GM10248 (cell line): ENCODE measurements around the gene WNT2.

Experiments
- CTCF ChIA-PET: fragments of 300-600 bp; sonication (Branson Sonifier 250); formaldehyde crosslinking; extraction: SDS; loops from one replicate; lab custom pipeline; 2021; ENCODE audit warnings: antibody characterized with exemption; lab: Yijun Ruan, JAX
- POLR2A ChIA-PET: fragments of 350-650 bp; sonication (Branson Sonifier 250); formaldehyde crosslinking; extraction: SDS; loops from one replicate; lab custom pipeline; 2020; ENCODE audit warnings: antibody characterized with exemption; lab: Yijun Ruan, JAX
- DNase-seq: peaks from one replicate; pipeline ENCODE4 v3.0.0; 2012; ENCODE audit errors: extremely low spot score
- TF ChIP-seq, protein P1 (sequence below): IDR thresholded peaks from 2 replicates; pipeline ENCODE4 v1.5.1; 2012; ENCODE audit warnings: mild to moderate bottlenecking, low read depth; ENCODE audit errors: extremely low read depth, missing control alignments, control extremely low read depth

Gene WNT2

DNA sequence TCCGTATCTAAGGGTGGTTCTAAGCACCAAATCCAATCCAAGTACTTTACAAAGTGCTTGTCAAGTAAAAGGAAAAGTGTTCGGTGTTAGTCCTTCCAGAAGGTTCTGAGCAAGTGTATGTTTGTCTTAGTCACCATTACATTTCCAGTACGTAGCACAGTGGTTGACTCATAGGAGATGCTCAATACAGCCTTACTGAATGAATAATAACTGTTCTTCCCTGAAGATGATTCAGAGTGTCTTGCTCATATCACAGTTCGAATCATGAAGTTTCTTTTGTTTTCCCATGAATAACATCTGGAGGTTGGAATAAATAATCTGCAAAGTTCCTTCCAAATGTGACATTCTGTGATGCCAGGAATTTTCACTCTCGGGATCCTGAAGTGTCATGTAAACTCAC is 53.4 kb downstream of the WNT2 start:
- POLR2A ChIA-PET: no interaction called here
- TF ChIP-seq, protein P1, sequence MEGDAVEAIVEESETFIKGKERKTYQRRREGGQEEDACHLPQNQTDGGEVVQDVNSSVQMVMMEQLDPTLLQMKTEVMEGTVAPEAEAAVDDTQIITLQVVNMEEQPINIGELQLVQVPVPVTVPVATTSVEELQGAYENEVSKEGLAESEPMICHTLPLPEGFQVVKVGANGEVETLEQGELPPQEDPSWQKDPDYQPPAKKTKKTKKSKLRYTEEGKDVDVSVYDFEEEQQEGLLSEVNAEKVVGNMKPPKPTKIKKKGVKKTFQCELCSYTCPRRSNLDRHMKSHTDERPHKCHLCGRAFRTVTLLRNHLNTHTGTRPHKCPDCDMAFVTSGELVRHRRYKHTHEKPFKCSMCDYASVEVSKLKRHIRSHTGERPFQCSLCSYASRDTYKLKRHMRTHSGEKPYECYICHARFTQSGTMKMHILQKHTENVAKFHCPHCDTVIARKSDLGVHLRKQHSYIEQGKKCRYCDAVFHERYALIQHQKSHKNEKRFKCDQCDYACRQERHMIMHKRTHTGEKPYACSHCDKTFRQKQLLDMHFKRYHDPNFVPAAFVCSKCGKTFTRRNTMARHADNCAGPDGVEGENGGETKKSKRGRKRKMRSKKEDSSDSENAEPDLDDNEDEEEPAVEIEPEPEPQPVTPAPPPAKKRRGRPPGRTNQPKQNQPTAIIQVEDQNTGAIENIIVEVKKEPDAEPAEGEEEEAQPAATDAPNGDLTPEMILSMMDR: no peak
- DNase-seq: no peak
- CTCF ChIA-PET: no interaction called here

DNA sequence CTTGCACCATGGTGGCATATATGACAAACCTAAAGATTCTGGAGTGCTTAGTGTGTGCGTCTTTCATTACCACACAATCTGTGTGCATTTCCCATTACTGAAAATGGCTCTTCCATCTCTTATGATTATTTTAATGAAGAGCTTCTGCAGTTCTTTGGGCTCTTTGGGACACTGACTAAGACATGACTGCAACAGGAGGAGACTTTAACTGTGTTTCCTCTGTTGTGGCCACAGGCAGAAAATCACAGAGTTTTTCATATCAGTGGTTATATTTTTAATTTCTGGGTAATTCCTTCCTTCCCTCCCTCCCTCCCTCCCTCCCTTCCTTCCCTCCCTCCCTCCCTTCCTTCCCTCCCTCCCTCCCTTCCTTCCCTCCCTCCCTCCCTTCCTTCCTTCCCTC is 58.1 kb downstream of the WNT2 start:
- TF ChIP-seq, protein P1: no peak
- POLR2A ChIA-PET: no interaction called here
- CTCF ChIA-PET: interaction anchor here (1.7 kb wide), 1 partner anchor 52 kb away, joined by 5 read pairs; no protein-coding TSS in a partner anchor
- no peak for DNase-seq

DNA sequence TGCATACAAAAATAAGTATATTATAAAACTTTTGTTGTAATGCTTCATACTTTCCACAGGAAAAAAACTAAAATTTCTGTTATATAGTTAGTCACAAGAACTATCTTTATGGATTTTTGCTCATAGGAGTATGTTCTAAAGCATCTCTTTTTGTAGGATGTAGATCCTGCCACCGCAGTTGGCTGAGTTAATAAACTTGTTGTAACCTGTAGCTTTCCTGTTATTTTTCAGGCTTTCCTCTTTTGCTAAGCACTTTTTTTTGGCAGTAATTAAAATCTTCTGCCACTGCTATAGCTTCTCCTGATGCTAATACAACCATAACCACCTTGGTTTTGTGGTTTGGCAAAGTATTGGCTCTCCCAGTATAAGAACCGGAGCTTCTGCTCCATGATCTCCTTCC is 60.3 kb downstream of the WNT2 start:
- no peak for DNase-seq
- ChIA-PET POLR2A (no interaction called here), CTCF (interaction anchor here (1.1 to 1.3 kb wide), 2 partner anchors 29 to 50 kb away, joined by 3 read pairs; no protein-coding TSS in a partner anchor)
- TF ChIP-seq, protein P1: no peak

DNA sequence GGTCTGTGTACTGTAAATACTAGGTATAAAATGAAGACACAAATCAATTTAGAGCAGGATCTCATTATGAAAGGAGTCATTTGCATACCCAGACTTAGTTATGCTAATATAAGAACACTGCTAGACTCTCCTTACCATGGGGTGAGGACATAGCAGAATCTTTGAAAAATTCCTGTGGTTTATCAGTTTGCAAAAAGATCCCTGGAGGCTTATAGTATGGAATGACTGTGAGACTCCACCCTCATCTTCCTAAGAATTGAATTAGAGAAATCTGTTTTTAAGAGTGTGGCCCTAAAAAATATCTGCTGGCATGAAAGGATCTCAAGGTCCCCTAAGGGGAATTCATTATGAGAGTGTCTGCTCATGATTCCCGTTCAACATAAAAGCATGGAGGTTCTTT is 63.2 kb downstream of the WNT2 start:
- TF ChIP-seq, protein P1: no peak
- no peak for DNase-seq
- CTCF ChIA-PET: interaction anchor here (1.0 to 1.6 kb wide), 3 partner anchors 8 to 16 kb away, joined by 3 to 7 read pairs (median 4); no protein-coding TSS in a partner anchor
- POLR2A ChIA-PET: no interaction called here

DNA sequence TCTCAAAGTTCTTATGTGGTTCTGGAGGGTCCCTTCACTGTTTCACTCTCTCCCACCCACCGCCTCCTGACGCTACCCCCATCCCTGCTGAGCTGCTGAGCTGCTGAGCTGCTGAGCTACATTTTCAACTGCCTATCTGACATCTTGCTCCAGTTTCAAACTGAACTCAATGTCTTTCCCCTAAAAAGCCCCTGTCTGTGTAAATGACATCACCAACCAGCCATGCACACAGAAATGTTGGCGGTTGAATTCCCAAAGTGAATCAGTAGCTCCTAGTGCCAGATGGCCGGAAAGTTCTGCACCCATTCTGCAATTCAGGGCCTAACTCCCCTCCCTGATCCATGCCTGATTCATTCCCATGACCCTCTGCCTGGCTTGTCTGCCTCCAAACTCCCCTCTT is 71.2 kb downstream of the WNT2 start:
- ChIA-PET CTCF (interaction anchor here (1.2 to 2.0 kb wide), 6 partner anchors 9 to 171 kb away, joined by 3 to 8 read pairs (median 5); no protein-coding TSS in a partner anchor), POLR2A (no interaction called here)
- no peak for DNase-seq
- TF ChIP-seq, protein P1: no peak

DNA sequence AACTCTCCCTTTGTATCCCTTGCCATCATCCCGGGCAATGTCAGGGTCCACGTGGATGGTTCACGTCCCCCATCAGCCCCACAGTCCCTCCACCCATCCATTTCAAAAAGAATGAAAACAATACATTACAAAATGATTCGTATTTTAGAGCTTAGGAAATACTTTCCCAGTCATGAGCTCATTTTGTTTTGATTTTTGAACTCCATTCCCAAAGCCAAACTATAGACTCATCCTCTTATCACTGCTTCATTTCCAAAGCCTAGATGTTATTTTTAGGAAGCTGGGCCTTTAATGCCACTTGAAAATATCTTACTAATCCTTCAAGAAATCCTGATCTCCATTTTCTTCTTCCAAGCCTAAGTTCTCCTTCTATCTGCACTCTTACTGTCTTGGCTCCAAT is 72.1 kb downstream of the WNT2 start:
- TF ChIP-seq, protein P1: no peak
- no peak for DNase-seq
- ChIA-PET POLR2A (no interaction called here), CTCF (interaction anchor here (1.2 to 2.0 kb wide), 6 partner anchors 10 to 172 kb away, joined by 3 to 8 read pairs (median 4); no protein-coding TSS in a partner anchor)
